DND-41 (cell line): Measurements from ENCODE around the gene PDILT.

ENCODE experiments used
- ATAC-seq: fragments of 200-7000 bp; cut with Tn5 transposase; 3 replicates; pipeline ENCODE4 v1.9.1; 2021; ENCODE audit warnings: low read depth; ENCODE audit not compliant: insufficient read depth
- DNase-seq: peaks from one replicate; pipeline ENCODE4 v3.0.0-alpha.2; 2020
- H2AFZ ChIP-seq: 2 replicates; pipeline ENCODE4 v1.6.0; 2012; ENCODE audit warnings: low read depth, low read length
- H3K27ac ChIP-seq: 2 replicates; pipeline ENCODE4 v1.5.1; 2012; ENCODE audit warnings: low read length, inconsistent platforms
- H3K27me3 ChIP-seq: fragments of 200-600 bp; sonication (generic); 2 replicates; pipeline ENCODE4 v1.6.0; 2012; ENCODE audit warnings: low read length, mild to moderate bottlenecking, inconsistent platforms; ENCODE audit not compliant: insufficient read depth, poor library complexity
- H3K36me3 ChIP-seq: 2 replicates; pipeline ENCODE4 v1.5.1; 2012; ENCODE audit warnings: low read length, inconsistent platforms; ENCODE audit not compliant: insufficient read depth
- H3K4me1 ChIP-seq: 2 replicates; pipeline ENCODE4 v1.5.1; 2012; ENCODE audit warnings: mild to moderate bottlenecking, low read length; ENCODE audit not compliant: insufficient read depth
- H3K4me2 ChIP-seq: 2 replicates; pipeline ENCODE4 v1.6.0; 2012; ENCODE audit warnings: mild to moderate bottlenecking, moderate library complexity, low read length, inconsistent platforms; ENCODE audit not compliant: insufficient read depth
- H3K4me3 ChIP-seq, 2 experiments: fragments of 200-600 bp in 1 of 2; shearing (Covaris generic) in 1 of 2; 2 replicates each; pipeline ENCODE4 v1.5.1; 2012 to 2016; ENCODE audit warnings: inconsistent platforms in 2 of 2, low read length in 2 of 2, mild to moderate bottlenecking in 2 of 2, low read depth in 1 of 2, moderate library complexity in 1 of 2
- H3K79me2 ChIP-seq: 2 replicates; pipeline ENCODE4 v1.6.0; 2012; ENCODE audit warnings: low read length, inconsistent platforms; ENCODE audit not compliant: insufficient read depth
- H3K9ac ChIP-seq: 2 replicates; pipeline ENCODE4 v1.6.0; 2012; ENCODE audit warnings: low read depth, mild to moderate bottlenecking, inconsistent platforms, low read length, moderate library complexity
- H3K9me3 ChIP-seq: 2 replicates; pipeline ENCODE4 v1.5.1; 2012; ENCODE audit warnings: low read length, moderate library complexity, mild to moderate bottlenecking, inconsistent platforms; ENCODE audit not compliant: insufficient read depth, severe bottlenecking
- H4K20me1 ChIP-seq: 2 replicates; pipeline ENCODE4 v1.6.0; 2012; ENCODE audit warnings: low read length; ENCODE audit not compliant: insufficient read depth
- EZH2 ChIP-seq: IDR thresholded peaks from 3 replicates; pipeline ENCODE4 v1.6.1; 2012; ENCODE audit warnings: borderline replicate concordance, low read depth, mild to moderate bottlenecking, moderate library complexity, low read length, inconsistent platforms; ENCODE audit not compliant: severe bottlenecking
- TF ChIP-seq, protein P1 (sequence below): IDR thresholded peaks from 2 replicates; pipeline ENCODE4 v1.5.1; 2012; ENCODE audit warnings: borderline replicate concordance, low read length, moderate library complexity, mild to moderate bottlenecking; ENCODE audit not compliant: poor library complexity, severe bottlenecking; ENCODE audit errors: extremely low read depth

The PDILT gene

DNA sequence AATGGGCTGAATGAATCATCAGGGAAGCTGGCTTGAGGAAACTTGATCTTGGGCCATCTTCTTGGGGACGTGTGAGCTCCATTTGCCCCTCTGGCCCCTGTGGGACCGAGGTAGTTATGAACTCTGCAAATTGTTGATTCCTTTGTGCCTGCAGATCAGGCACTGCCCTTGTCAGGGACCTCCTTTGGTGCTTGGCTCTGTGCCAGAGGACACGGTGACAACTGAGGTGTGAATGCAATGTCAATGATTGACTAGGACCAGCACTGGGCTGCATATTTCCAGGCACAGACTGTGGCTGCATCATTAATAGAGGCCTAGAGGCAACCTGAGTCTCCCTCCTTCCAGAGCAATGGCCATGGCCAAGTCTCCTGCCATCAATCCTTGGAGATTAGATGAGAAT is 23.8 kb downstream of the PDILT start:
- Histone ChIP-seq H3K27me3 (peaks cover 3% of the 10 kb centered on the region), H2AFZ (no peak overlapping the region), H3K79me2 (no peaks in the 10 kb centered on the region), H3K4me2 (no peak overlapping the region), H3K9me3 (no peaks in the 10 kb centered on the region), H3K9ac (no peak overlapping the region), H3K4me3 (no peak overlapping the region), H3K4me1 (no peaks in the 10 kb centered on the region), H3K27ac (no peak overlapping the region), H3K36me3 (no peaks in the 10 kb centered on the region), H4K20me1 (no peaks in the 10 kb centered on the region)
- ATAC-seq (no peak), DNase-seq (no peak)
- TF ChIP-seq EZH2: no peak
- TF ChIP-seq, protein P1, sequence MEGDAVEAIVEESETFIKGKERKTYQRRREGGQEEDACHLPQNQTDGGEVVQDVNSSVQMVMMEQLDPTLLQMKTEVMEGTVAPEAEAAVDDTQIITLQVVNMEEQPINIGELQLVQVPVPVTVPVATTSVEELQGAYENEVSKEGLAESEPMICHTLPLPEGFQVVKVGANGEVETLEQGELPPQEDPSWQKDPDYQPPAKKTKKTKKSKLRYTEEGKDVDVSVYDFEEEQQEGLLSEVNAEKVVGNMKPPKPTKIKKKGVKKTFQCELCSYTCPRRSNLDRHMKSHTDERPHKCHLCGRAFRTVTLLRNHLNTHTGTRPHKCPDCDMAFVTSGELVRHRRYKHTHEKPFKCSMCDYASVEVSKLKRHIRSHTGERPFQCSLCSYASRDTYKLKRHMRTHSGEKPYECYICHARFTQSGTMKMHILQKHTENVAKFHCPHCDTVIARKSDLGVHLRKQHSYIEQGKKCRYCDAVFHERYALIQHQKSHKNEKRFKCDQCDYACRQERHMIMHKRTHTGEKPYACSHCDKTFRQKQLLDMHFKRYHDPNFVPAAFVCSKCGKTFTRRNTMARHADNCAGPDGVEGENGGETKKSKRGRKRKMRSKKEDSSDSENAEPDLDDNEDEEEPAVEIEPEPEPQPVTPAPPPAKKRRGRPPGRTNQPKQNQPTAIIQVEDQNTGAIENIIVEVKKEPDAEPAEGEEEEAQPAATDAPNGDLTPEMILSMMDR: no peak

DNA sequence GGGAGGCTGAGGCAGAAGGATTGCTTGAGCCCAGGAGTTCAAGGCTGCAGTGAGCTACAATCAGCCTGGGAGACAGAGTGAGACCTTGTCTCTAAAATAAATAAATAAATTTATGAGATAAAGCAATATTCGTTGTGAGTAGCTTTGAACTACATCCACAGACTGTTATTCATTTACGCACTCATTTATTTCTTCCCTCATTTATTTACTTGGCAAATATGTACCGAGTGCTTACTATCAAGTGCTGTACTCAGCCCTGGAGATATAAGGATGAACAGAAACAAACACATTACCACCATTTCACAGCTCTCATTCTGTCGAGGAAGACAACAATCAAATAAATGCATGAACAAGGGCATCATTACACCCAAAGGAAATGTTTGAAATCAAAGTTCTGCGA is 27.4 kb downstream of the PDILT start:
- TF ChIP-seq, protein P1: no peak
- no peak for TF ChIP-seq EZH2
- H3K27ac ChIP-seq: no peak overlapping the region
- no peak overlapping the region for H3K4me2 ChIP-seq
- no peak for ATAC-seq
- no peaks in the 10 kb centered on the region for H3K9me3 ChIP-seq
- no peaks in the 10 kb centered on the region for H3K4me1 ChIP-seq
- no peak overlapping the region for H3K4me3 ChIP-seq
- no peak overlapping the region for H2AFZ ChIP-seq
- no peak for DNase-seq
- H3K79me2 ChIP-seq: no peaks in the 10 kb centered on the region
- H4K20me1 ChIP-seq: no peaks in the 10 kb centered on the region
- H3K36me3 ChIP-seq: no peaks in the 10 kb centered on the region
- H3K9ac ChIP-seq: no peak overlapping the region
- H3K27me3 ChIP-seq: peaks cover 3% of the 10 kb centered on the region

DNA sequence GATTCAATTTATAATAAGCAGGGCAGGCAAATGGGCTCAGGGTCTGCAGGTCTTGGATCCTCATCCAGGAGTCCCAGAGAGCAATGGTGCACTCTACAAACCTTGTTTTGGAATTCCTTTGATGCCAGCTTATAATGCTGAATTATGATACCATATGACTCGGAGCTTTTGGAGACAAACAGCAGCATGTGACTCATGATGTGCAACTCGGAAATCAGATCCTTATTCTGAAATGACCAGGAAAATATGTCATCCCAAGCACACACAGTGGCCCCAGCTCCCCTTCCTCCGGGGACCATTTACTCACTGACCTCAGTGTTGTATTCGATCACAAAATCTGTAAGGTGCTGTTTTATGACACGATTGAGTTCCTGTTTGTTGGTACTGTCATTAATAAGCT is 31.8 kb downstream of the PDILT start:
- Histone ChIP-seq H3K9me3 (no peaks in the 10 kb centered on the region), H2AFZ (no peak overlapping the region), H3K4me2 (no peak overlapping the region), H3K9ac (no peak overlapping the region), H3K4me1 (no peaks in the 10 kb centered on the region), H3K79me2 (no peaks in the 10 kb centered on the region), H4K20me1 (no peaks in the 10 kb centered on the region), H3K27me3 (no peaks in the 10 kb centered on the region), H3K36me3 (no peaks in the 10 kb centered on the region), H3K4me3 (no peak overlapping the region), H3K27ac (no peak overlapping the region)
- TF ChIP-seq EZH2: no peak
- TF ChIP-seq, protein P1: no peak
- no peak for ATAC-seq
- DNase-seq: no peak

DNA sequence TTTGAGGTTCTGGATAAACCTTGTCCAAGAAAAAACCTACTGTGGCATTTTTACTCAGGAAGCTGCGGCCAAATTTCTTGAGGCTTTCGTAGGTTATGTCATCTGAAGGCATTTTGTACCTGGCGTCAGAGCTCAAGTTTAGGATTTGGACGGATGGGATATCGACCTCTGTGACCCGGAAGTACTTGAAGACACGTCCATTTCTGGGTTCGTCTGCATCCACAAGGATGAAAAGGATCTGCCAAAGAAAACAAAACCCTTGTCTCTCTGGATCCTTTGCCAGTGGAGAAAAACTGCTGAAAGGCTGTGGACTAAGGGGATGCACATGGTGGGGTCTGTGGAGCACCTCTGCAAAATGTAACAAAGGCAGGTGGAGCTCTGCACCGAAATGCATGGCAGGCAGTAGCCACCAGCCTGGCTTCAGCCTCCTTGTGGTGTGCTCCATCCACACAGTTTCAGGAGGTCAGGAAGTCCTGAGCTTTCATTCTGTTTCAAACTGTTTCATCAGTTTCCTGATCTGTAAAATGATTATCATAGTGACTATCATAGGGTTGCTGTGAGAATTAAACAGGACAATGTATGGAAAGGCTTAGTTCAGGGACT is 35.0 kb downstream of the PDILT start:
- Histone ChIP-seq H3K27ac (no peak overlapping the region), H3K4me2 (no peak overlapping the region), H3K79me2 (no peaks in the 10 kb centered on the region), H3K36me3 (no peaks in the 10 kb centered on the region), H2AFZ (no peak overlapping the region), H3K4me1 (no peaks in the 10 kb centered on the region), H4K20me1 (no peaks in the 10 kb centered on the region), H3K4me3 (no peak overlapping the region), H3K27me3 (no peaks in the 10 kb centered on the region), H3K9ac (no peak overlapping the region), H3K9me3 (no peaks in the 10 kb centered on the region)
- no peak for TF ChIP-seq EZH2
- TF ChIP-seq, protein P1: no peak
- DNase-seq (no peak), ATAC-seq (no peak)
